NT2/D1 (cell line): ENCODE measurements around the gene KMT2B.

ENCODE experiments used
- SUZ12 ChIP-seq: IDR thresholded peaks from 2 replicates; pipeline ENCODE4 v1.6.1; 2011; ENCODE audit not compliant: insufficient read length, insufficient read depth; ENCODE audit errors: extremely low read depth
- YY1 ChIP-seq: IDR thresholded peaks from 2 replicates; pipeline ENCODE4 v1.6.1; 2011; ENCODE audit not compliant: insufficient read length, insufficient read depth
- ZNF274 ChIP-seq: IDR thresholded peaks from 2 replicates; pipeline ENCODE4 v1.6.1; 2011; ENCODE audit warnings: mild to moderate bottlenecking, low read depth, low read length

GRCh38 chr19:35757231-35757748 is 39.5 kb downstream of the KMT2B start:
- TF ChIP-seq YY1, result no peak
- TF ChIP-seq ZNF274, result no peak
- no peak for TF ChIP-seq SUZ12
